ENCODE measurements around the gene INSL3.

DNA sequence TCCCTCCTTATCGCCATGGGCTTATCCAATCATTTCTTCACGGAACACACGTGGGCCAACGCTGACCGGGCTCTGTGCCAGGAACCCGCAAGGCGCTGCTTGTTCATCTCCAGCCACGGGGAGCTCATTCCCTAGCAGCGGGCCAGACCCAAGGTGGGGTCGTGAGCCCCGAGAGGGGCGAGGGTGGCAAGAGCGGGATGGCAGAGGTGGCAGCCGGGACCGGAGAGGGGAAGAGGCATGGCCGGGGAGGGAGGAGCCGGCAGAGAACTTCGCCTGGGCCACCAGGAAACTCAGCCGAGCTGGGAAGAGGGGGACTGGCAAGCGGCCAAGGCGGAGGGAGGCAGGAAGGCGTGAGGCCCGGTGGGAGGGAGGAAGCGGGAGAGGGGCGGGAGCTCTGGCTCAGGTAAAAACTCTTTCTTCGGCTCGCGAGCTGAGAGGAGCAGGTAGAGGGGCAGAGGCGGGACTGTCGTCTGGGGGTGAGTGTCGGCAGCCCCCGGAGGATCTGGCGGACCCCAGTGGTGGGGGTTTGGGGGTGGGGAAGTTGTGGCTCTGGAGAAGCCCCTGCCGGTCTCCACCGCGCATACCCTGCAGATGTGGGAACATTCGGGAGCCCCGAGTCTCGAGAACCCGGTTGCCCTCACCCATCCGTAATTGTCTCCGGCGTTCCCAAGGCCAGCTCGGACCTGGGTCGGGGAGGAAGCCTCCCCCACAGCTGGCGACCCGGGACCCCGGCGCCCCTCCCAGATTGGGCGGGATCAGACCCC, 26.4 kb downstream of the INSL3 start, which contains the start of gene B3GNT3:
- TF ChIP-seq POLR2A (IDR thresholded peaks at IDR 0.05; ENCODE audit: low read length): no peak
- no peak for TF ChIP-seq GATA1 (IDR thresholded peaks at IDR 0.05; ENCODE audit: low read depth, low read length)
